ENCODE measurements around the gene C11orf21. TPM values are rescaled to one million over a fixed set of nuclear protein-coding genes. Genes with fewer than 3 reads are reported as not detected.

Gene C11orf21
- polyA plus RNA-seq, 3 donors, result 10.8 to 135 (median 13.1) TPM

GRCh38 chr11:2251138-2251537 is 50.6 kb downstream of the C11orf21 start:
- Mint-ChIP-seq H3K4me1 (no peaks in the 10 kb centered on the region), H3K9me3 (peaks cover 0 to 15% (median 6%) of the 10 kb centered on the region in 7 donors), H3K27me3 (ENCODE audit: low read depth in 3 of 3) (peaks cover 5 to 12% (median 7%) of the 10 kb centered on the region in 3 donors), H3K27ac (no peak overlapping the region), H3K4me3 (no peak overlapping the region), H3K36me3 (no peaks in the 10 kb centered on the region)
- Histone ChIP-seq H3K36me3 (replicated peaks in 1 of 2; ENCODE audit: control insufficient read depth in 1 of 2, insufficient read depth in 2 of 2, low read length in 2 of 2) (no peaks in the 10 kb centered on the region), H3K27me3 (ENCODE audit: control insufficient read depth in 2 of 2, insufficient read depth in 2 of 2, low read length in 2 of 2) (no peaks in the 10 kb centered on the region), H3K9ac (ENCODE audit: insufficient read depth, low read length, poor library complexity, severe bottlenecking) (no peak overlapping the region), H3K4me3 (replicated peaks in 1 of 3; ENCODE audit: low read depth in 2 of 3, low read length in 3 of 3) (no peak overlapping the region), H3K9me3 (replicated peaks in 1 of 2; ENCODE audit: control insufficient read depth in 1 of 2, insufficient read depth in 1 of 2, low read length in 2 of 2) (no peaks in the 10 kb centered on the region), H2AFZ (ENCODE audit: insufficient read depth, low read depth, low read length, poor library complexity, severe bottlenecking) (no peak overlapping the region), H3K4me2 (replicated peaks; ENCODE audit: extremely low read depth, low read length, poor library complexity, severe bottlenecking) (no peak overlapping the region), H3K79me2 (ENCODE audit: insufficient read depth, low read length) (no peaks in the 10 kb centered on the region), H3K4me1 (ENCODE audit: control insufficient read depth in 1 of 2, insufficient read depth in 2 of 2, low read length in 2 of 2) (no peaks in the 10 kb centered on the region), H3K27ac (ENCODE audit: low read depth in 1 of 2, low read length in 2 of 2) (no peak overlapping the region), H4K20me1 (ENCODE audit: insufficient read depth, low read length) (no peaks in the 10 kb centered on the region)
- TF ChIP-seq CTCF (IDR thresholded peaks at IDR 0.05), result no peak
- intact Hi-C loops (cut with micrococcal nuclease), result no loop called here
- no peak for DNase-seq
- no CpG with 5 or more reads among the region's 6 CpGs for WGBS (ENCODE audit: insufficient coverage)

- Histone ChIP-seq H3K4me2 (replicated peaks; ENCODE audit: extremely low read depth, low read length, poor library complexity, severe bottlenecking) (no peak overlapping the region), H3K27ac (ENCODE audit: low read depth in 1 of 2, low read length in 2 of 2) (no peak overlapping the region), H3K4me3 (replicated peaks in 1 of 3; ENCODE audit: low read depth in 2 of 3, low read length in 3 of 3) (no peak overlapping the region), H4K20me1 (ENCODE audit: insufficient read depth, low read length) (no peaks in the 10 kb centered on the region), H3K9ac (ENCODE audit: insufficient read depth, low read length, poor library complexity, severe bottlenecking) (no peak overlapping the region), H3K9me3 (replicated peaks in 1 of 2; ENCODE audit: control insufficient read depth in 1 of 2, insufficient read depth in 1 of 2, low read length in 2 of 2) (no peaks in the 10 kb centered on the region), H3K36me3 (replicated peaks in 1 of 2; ENCODE audit: control insufficient read depth in 1 of 2, insufficient read depth in 2 of 2, low read length in 2 of 2) (no peaks in the 10 kb centered on the region), H3K27me3 (ENCODE audit: control insufficient read depth in 2 of 2, insufficient read depth in 2 of 2, low read length in 2 of 2) (peaks cover 0 to under 1% of the 10 kb centered on the region in 2 donors), H3K4me1 (ENCODE audit: control insufficient read depth in 1 of 2, insufficient read depth in 2 of 2, low read length in 2 of 2) (no peaks in the 10 kb centered on the region), H3K79me2 (ENCODE audit: insufficient read depth, low read length) (no peaks in the 10 kb centered on the region), H2AFZ (ENCODE audit: insufficient read depth, low read depth, low read length, poor library complexity, severe bottlenecking) (no peak overlapping the region)
- TF ChIP-seq CTCF (IDR thresholded peaks at IDR 0.05), result no peak
- WGBS (ENCODE audit: insufficient coverage), result 96% methylated on average over 5 of the region's 8 CpGs
- Mint-ChIP-seq H3K36me3 (no peaks in the 10 kb centered on the region), H3K27me3 (ENCODE audit: low read depth in 3 of 3) (peaks cover 5 to 12% (median 7%) of the 10 kb centered on the region in 3 donors), H3K4me1 (no peaks in the 10 kb centered on the region), H3K4me3 (no peak overlapping the region), H3K27ac (peak overlapping the region in 1 of 7 donors; percentile 23), H3K9me3 (peaks cover 0 to 15% (median 6%) of the 10 kb centered on the region in 7 donors)
- intact Hi-C loops (cut with micrococcal nuclease), result no loop called here
- DNase-seq, result no peak
These were observed 51.2 kb downstream of the C11orf21 start for GRCh38 chr11:2250485-2250884.

Measured in CD14-positive monocyte (primary cell).